ENCODE results near the gene PRDM16. TPM values are rescaled to one million over a fixed set of nuclear protein-coding genes. Genes with fewer than 3 reads are reported as not detected.

Gene PRDM16
- total and polyA plus RNA-seq, 2 of the 13 experiments (the other 11 are each of a cell fraction or from before 2014, with no cell fraction given): 0.15 to 0.81 TPM

GRCh38 chr1:3292868-3293562 is 224.0 kb downstream of the PRDM16 start:
- intact Hi-C loops (cut with micrococcal nuclease; ENCODE audit: unreplicated experiment): loop anchor here (1.0 to 2.0 kb wide), 3 partner anchors 27 to 74 kb away; no protein-coding TSS in a partner anchor
- peaks cover 80% of the 10 kb centered on the region for H3K4me1 ChIP-seq (ENCODE audit: insufficient read depth, low read length)
- no peaks in the 10 kb centered on the region for H3K9me3 ChIP-seq (ENCODE audit: low read length)
- POLR2A ChIA-PET: interaction anchor here (0.6 to 3.0 kb wide), 7 partner anchors 20 to 71 kb away, joined by 3 to 29 read pairs (median 4); no protein-coding TSS in a partner anchor
- FAIRE-seq: peak; percentile 72
- CTCF ChIA-PET (ENCODE audit: low intra/inter-chr PET ratio, low total read pairs): interaction anchor here (0.8 to 1.6 kb wide), 2 partner anchors 56 to 117 kb away, joined by 3 to 6 read pairs; no protein-coding TSS in a partner anchor
- H3K27ac ChIP-seq (ENCODE audit: extremely low read length, insufficient read depth, low read length): peak overlapping the region; percentile 68
- TSS peak; percentile 94 for BruUV-seq (replicated peaks)
- no peaks in the 10 kb centered on the region for H3K27me3 ChIP-seq (ENCODE audit: control insufficient read depth in 1 of 2, insufficient read depth in 2 of 2, low read length in 2 of 2)
- in situ Hi-C loops (cut with HindIII; ENCODE audit: extremely low pct_ligation_motif_present, low pct_unique_long_range_greater_than_20kb): loop anchor here (25.0 kb wide), 1 partner anchor 231 kb away; the partner anchor contains the start of gene PRDM16
- peak overlapping the region; percentile 66 for H3K9ac ChIP-seq (ENCODE audit: insufficient read depth, low read depth, low read length)
- WGBS (ENCODE audit: low lambda C conversion rate): under 1% methylated on average over 13 of the region's 26 CpGs
- H3K4me3 ChIP-seq (replicated peaks in 1 of 3; ENCODE audit: insufficient read depth in 1 of 3, low read depth in 2 of 3, low read length in 3 of 3): peak overlapping the region; percentile 24 to 63 (median 37); a peak in 5 of 6 replicates
- no peak overlapping the region for H2AFZ ChIP-seq (ENCODE audit: low read length)
- ATAC-seq: peak; percentile 75
- H4K20me1 ChIP-seq (ENCODE audit: insufficient read depth, low read length): no peaks in the 10 kb centered on the region
- H3K36me3 ChIP-seq (replicated peaks in 1 of 2; ENCODE audit: control insufficient read depth in 1 of 2, insufficient read depth in 2 of 2, low read length in 2 of 2): no peaks in the 10 kb centered on the region
- no peaks in the 10 kb centered on the region for H3K79me2 ChIP-seq (ENCODE audit: insufficient read depth, low read length)
- H3K4me2 ChIP-seq (ENCODE audit: low read depth, low read length): peak overlapping the region; percentile 90
- peak; percentile 92 for DNase-seq (ENCODE audit: low spot score)
- TF ChIP-seq TBP (CRISPR knock-in tag; IDR thresholded peaks at IDR 0.05) (no peak), IRF9 (CRISPR knock-in tag; IDR thresholded peaks at IDR 0.05; ENCODE audit: borderline replicate concordance) (no peak), ZNF326 (CRISPR knock-in tag; IDR thresholded peaks at IDR 0.05; ENCODE audit: borderline replicate concordance) (no peak), ZNF432 (CRISPR knock-in tag; IDR thresholded peaks at IDR 0.05; ENCODE audit: borderline replicate concordance) (no peak), MIER2 (CRISPR knock-in tag; IDR thresholded peaks at IDR 0.05) (no peak), MYNN (CRISPR knock-in tag; IDR thresholded peaks at IDR 0.05; ENCODE audit: low read depth) (no peak), FUBP1 (CRISPR knock-in tag; IDR thresholded peaks at IDR 0.05; ENCODE audit: borderline replicate concordance) (no peak), ZFY (CRISPR knock-in tag; IDR thresholded peaks at IDR 0.05) (no peak), HNRNPH1 (optimal IDR thresholded peaks at IDR 0.05; ENCODE audit: low read depth, low read length) (no peak), ZNF18 (CRISPR knock-in tag; IDR thresholded peaks at IDR 0.05; ENCODE audit: insufficient replicate concordance) (no peak), ZNF275 (CRISPR knock-in tag; IDR thresholded peaks at IDR 0.05; ENCODE audit: borderline replicate concordance) (no peak), SOX13 (IDR thresholded peaks at IDR 0.05) (no peak), SOX13 (CRISPR knock-in tag; conservative IDR thresholded peaks at IDR 0.05 in 1 of 2, IDR thresholded peaks at IDR 0.05 in 1 of 2) (peak in 1 of 2 experiments; percentile 67; a peak in 1 of 4 replicates), CEBPG (CRISPR knock-in tag; IDR thresholded peaks at IDR 0.05) (peak; percentile 29; the same call in 1 of the 2 replicates), ZBTB21 (CRISPR knock-in tag; IDR thresholded peaks at IDR 0.05) (no peak), SYNCRIP (IDR thresholded peaks at IDR 0.05; ENCODE audit: insufficient read depth, low read depth, low read length) (no peak), ZNF343 (CRISPR knock-in tag; IDR thresholded peaks at IDR 0.05) (no peak), EZH2 (conservative IDR thresholded peaks at IDR 0.05; ENCODE audit: low read depth, low read length) (no peak)
